ENCODE data around the gene TRDN.

The TRDN gene, protein sequence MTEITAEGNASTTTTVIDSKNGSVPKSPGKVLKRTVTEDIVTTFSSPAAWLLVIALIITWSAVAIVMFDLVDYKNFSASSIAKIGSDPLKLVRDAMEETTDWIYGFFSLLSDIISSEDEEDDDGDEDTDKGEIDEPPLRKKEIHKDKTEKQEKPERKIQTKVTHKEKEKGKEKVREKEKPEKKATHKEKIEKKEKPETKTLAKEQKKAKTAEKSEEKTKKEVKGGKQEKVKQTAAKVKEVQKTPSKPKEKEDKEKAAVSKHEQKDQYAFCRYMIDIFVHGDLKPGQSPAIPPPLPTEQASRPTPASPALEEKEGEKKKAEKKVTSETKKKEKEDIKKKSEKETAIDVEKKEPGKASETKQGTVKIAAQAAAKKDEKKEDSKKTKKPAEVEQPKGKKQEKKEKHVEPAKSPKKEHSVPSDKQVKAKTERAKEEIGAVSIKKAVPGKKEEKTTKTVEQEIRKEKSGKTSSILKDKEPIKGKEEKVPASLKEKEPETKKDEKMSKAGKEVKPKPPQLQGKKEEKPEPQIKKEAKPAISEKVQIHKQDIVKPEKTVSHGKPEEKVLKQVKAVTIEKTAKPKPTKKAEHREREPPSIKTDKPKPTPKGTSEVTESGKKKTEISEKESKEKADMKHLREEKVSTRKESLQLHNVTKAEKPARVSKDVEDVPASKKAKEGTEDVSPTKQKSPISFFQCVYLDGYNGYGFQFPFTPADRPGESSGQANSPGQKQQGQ

DNA sequence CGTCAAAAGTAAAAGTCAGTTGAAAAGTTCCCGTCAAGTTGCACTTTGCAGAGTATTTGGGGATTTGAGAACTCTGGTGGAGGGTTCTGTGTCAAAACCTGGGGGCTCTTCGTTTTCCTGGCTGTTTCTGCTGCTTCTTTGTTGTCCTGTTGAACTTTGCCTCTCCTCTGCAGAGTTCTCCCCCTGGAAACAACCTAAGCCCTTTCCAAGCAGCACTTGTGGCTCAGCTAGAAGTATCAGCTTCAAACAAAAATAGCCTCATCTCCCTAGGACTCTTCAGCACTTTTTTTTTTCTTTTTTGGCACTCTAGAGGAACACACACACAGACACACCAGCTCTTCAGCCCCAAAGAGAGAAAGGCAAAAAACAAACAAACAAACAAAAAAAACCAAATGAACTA lies at the start of gene TRDN:
TRDN (minus strand) TSS at position 169 of the 400 bp plus-strand sequence. CDS start 175 bp downstream, outside the sequence.
- DNase-seq (ENCODE audit: low read depth in 2 of 2, low spot score in 1 of 2) = no peak

DNA sequence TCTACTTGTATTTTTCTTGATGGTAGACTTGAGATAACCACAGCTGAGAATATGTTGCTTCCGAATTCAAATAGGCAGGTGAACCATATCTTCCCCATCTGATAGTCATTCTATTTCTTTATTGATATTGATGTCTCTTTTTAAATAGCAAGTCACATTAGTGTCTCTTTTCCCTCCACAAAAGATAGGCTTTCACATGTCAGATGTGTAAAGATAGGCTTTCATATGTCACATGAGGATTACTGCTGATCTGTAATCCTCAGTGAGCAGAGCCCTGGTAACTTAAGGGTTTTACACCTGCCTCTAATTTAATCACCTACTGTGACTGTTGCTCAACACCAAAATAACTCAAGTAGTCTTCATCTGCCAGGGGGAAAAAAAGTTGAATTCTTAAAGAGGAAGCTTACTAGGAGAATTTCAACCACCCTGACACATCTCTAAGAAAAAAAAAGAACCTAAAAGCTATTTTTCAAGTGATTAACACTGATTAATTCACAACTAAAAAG lies 45.3 kb upstream of the TRDN start:
- DNase-seq (ENCODE audit: low read depth in 2 of 2, low spot score in 1 of 2) = no peak

DNA sequence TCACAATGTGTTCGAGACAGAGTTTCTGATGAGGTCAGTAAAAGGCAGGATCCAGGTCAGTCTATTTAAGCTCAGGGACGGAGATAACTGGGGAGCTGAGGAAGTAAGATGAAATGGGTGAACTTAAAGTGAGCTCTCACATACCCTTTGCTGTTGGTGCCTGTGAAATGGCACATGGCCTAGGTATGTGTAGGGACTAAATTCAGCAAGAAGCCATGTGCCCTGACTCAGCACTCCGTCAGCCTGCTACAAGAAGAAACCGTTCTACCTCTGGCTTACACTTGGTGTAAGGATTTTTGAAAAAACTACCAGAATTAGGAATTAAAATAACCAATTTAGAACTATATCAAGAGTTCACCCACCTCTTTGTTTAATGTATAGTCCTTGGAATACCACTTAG lies 41.1 kb upstream of the TRDN start:
- DNase-seq (ENCODE audit: low read depth in 2 of 2, low spot score in 1 of 2) = no peak

DNA sequence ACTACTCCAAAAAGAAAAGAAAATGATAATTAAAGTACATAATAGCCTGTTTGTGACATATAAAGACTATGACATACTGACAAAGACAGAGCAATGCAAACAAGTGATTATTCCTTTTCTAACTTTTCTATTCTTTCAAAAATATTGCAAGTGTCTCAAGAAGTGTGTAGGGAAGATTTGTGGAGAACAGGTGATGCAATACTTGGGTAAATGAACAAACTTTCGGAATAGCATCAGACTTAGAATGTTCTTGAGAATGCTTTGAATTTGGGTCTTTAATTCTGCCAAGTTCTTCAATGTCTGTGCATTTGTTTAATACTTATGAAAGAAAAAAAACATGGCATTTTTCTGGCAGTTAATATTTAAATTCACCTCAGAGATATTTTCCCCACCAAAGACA lies 40.0 kb upstream of the TRDN start:
- no peak for DNase-seq (ENCODE audit: low read depth in 2 of 2, low spot score in 1 of 2)

DNA sequence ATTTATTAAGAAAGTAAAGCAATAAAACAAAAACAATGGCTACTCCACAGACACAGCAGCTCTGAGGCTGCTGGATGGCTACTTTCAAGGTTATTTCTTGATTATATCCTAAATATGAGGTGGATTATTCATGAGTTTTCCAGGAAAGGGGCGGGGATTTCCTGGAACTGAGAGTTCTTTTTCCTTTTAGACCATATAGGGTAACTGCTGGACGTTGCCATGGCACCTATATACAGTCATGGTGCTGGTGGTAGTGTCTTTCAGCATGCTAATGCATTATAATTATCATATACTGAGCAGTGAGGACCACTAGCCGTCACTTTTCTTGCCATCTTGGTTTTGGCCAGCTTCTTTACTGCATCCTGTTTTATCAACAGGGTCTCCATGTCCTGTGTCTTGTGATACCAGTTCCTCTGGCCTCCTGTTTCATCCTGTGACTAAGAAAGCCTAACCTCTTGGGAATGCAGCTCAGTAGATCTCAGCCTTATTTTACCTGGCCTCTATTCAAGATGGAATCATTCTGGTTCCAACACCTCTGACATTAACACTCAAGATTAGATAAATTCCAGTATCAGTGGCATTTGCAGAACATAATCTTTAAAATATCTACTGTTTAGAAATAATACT lies 32.3 kb upstream of the TRDN start:
- DNase-seq (ENCODE audit: low read depth in 2 of 2, low spot score in 1 of 2) = no peak

DNA sequence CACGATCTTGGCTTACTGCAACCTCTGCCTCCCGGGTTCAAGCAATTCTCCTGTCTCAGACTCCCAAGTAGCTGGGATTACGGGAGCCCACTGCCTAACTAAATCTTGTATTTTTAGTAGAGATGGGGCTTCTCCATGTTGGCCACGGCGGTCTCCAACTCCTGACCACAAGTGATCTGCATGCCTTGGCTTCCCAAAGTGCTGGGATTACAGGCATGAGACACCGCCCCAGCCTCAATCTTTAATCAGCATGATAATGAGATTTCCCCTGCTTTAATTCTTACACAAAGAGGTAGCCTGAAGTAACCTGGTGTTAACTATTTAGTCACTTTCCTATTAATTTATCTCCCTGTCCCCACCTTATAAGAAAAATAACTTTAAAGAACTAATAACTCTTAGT lies 31.3 kb upstream of the TRDN start:
- no peak for DNase-seq (ENCODE audit: low read depth in 2 of 2, low spot score in 1 of 2)

DNA sequence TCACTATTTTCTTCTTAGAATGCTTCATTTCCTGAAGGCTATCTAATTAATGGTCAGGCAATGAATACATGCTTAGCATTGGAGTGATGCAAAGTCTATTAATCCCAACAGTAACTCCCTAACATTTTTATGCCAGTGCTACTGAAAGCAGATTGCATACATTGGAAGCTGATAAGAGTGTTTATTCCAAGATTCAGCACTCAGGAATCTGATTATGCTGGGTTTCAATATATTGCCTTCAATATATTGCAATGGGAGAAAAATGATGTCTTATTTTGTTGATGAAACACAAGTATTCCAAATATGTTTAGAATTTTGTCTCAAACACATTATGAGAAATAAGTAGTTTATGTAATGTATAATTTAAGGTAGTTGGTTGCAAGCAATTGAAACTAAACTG lies 26.7 kb upstream of the TRDN start:
- DNase-seq (ENCODE audit: low read depth in 2 of 2, low spot score in 1 of 2) = no peak

DNA sequence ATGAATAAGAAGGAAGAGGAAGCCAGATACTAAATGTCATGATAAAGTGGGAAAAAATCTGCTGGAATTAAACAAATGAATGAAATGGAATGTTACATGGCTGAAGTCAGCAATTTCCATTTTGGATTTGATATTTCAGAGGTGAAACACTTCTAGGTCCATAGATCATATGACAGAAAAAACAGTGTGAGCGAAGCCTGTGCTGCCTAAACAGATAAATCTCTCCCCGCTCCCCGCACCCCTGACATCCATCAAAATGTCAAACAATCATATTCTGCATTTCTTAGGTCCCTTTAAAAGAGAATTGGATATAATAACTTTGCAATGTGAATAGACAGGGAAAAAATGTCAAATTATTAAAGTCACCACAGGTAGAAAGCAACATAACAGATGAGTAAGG lies 26.0 kb upstream of the TRDN start:
- no peak for DNase-seq (ENCODE audit: low read depth in 2 of 2, low spot score in 1 of 2)

DNA sequence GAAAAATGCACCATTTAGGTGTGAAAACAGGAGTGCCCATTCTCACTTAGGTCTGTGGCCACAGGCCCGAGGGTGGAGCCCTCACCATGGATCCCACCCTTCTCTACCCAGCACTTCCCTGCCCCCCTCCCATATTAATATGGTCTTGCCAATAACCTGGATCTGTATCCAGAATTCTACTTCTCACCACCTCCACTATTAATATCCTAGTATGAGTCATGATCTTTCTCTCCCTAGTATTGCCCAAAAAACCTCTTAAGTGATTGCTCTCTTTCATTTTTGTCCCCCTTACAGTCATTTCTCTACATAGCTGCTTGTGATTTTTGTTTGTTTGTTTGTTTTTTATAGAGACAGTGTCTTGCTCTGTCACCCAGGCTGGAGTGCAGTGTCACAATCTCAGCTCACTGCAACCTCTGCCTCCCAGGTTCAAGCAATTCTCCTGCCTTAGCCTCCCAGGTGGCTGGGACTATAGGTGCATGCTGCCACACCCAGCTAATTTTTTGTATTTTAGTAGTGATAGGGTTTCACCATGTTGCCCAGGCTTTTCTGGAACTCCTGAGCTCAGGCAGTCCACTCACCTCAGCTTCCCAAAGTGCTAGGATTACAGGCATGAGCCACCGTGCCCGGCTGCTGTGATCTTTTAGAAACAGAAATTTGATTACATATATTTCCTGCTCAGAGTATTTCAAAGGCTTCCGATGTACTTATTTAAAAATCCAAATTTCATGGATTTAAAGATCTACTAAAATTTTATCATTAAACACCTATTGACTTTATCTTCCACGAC lies 24.5 kb upstream of the TRDN start:
- DNase-seq (ENCODE audit: low read depth in 2 of 2, low spot score in 1 of 2) = no peak

DNA sequence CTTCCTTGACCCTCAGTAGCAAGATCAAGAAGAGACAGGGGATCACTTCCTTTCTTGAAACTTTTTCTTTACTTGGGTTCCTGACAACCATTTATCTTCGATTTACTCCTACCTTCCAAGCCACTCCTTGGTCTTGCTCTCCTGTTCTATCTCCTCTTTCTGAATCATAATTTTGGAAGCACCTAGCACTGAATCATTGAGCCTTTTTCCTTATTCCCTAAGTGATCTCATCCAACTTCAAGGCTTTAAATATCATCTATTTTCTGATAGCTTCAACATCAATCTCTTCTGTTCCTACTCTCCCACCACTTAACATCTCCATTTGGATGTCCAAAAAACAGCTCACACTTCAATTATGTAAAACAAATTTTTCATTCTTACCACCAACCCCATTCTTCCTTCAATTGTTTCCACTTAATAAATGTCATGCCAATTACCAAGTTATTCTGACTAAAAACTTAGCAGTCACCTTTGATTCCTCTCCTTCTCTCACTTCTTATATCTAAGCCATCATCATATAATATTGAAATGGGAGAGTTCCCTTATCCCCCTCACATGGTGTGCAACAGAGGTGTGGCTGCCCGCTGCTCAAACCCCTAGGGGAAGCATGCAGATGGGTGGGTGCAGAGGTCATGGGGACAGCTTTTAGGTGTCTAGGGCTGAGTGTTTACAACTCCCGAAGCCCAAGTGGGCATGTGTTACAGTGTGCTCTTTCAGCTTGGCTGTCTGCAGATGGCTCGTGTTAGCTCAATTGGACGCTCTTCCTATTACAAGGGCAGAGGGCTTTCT lies 23.4 kb upstream of the TRDN start:
- no peak for DNase-seq (ENCODE audit: low read depth in 2 of 2, low spot score in 1 of 2)

DNA sequence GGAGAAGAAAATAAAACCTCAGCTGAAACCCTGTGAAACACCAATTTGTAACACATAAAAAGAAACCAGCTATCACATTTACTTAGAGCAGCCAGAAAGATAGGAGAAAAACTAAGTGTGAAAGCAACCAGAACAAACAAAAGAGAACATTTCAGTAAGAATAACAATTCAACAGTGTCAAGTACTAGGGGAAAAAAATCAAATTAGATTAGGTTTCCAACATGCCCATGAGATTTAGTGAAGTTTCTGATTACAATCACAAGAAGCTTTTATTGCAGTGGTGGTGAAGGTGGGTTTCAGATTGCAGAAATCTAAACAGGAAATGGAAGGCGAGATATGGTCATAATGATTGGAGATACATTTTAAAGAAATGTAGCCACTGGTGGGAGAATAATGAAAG lies 22.1 kb upstream of the TRDN start:
- DNase-seq (ENCODE audit: low read depth in 2 of 2, low spot score in 1 of 2) = no peak

DNA sequence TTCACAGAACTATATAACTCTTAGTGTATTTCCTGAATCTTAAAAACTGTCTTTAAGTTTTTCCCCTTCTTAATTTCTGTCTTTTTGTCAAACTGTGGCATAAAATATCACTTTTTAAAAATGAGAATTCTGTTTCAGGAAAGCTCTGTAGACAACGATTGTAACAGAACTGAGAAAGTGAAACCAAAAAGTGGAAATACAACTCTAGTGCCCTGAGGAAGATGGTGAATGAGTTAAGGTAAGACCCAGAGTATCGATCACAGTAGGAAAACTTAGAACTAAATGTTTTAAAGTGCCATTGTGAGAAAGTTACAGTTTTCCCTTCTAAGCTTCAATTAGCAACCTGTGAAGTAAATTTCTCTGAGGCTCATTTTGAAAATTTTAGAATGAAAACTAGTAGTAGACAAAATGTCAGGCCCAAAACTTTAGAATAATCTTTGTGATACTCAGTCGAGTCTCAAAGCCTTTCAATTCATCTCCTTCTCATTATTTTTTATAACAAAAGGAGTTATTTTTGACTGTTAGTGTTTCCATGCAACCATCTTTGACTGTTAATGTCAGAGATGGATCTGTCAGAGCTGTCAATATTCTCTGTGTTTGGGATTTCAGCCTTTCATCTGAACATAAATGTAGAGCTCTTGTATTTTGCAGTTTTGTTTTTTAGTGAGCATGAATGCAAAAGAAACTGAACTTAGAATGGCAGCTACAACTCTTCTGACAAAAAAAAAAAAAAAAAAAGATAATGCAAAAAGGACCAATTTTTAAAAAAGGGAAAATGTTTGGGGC lies 19.0 kb upstream of the TRDN start:
- no peak for DNase-seq (ENCODE audit: low read depth in 2 of 2, low spot score in 1 of 2)

DNA sequence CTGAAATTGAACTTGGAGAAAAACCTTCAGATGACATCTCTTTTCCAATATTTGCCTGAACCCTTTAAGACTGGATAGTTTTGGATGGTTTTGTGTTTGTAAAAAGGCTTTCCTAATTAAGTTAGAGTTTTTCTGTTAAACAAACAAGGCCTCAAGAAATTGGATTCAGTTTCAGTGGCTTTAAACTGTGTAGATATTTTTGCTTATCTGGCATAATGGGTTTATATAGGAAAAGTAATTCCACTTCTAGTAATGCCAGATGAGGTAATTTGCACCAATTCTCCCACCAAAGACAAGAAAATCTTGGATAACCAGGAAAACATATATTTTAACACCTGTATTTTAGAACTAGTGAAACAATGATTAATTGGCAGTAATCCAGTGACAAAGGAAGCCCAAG lies 12.0 kb upstream of the TRDN start:
- DNase-seq (ENCODE audit: low read depth in 2 of 2, low spot score in 1 of 2) = no peak

DNA sequence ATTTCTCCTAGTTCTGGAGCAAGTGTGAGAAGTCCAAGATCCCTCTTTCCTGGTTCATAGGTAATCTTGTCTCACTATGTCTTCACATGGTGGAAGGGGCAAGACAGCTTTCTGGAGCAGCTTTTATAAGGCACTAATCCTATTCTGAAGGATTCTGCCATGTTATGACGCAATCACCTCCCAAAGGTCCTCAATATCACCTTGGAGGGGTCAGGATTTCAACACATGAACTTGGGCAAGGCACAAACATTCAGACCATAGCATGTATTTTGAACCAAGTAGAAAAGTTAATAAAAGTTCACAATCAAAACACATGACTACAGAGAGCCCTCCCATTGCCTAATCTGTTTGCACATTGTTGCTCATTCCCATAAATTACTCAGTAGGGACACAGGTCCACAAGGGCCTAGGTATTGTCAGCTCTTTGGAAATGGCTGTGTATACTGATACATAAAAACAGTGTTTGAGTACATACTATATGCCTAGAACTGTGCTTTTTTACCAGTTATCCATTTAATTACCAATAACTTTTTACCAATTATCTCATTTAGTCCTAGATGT lies 11.3 kb upstream of the TRDN start:
- no peak for DNase-seq (ENCODE audit: low read depth in 2 of 2, low spot score in 1 of 2)

DNA sequence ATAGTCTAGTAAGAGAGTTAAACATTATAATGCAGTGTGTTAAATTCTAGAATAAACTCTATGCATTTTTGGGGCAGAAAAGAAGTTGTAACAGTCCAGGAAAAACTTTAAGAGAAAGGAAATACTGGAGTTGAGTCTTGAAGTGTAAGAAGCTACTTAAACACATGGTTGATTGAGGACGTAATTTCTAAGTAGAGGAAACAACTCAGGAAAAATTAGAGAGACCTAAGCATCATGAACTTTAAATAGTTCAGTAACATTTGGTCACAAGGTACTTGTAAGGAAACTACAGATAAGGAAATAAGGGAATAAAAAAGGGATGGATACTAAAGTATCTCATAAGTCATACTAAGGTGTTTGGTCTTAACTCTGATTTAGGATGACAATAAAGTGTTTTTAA lies 4.7 kb upstream of the TRDN start:
- no peak for DNase-seq (ENCODE audit: low read depth in 2 of 2, low spot score in 1 of 2)

DNA sequence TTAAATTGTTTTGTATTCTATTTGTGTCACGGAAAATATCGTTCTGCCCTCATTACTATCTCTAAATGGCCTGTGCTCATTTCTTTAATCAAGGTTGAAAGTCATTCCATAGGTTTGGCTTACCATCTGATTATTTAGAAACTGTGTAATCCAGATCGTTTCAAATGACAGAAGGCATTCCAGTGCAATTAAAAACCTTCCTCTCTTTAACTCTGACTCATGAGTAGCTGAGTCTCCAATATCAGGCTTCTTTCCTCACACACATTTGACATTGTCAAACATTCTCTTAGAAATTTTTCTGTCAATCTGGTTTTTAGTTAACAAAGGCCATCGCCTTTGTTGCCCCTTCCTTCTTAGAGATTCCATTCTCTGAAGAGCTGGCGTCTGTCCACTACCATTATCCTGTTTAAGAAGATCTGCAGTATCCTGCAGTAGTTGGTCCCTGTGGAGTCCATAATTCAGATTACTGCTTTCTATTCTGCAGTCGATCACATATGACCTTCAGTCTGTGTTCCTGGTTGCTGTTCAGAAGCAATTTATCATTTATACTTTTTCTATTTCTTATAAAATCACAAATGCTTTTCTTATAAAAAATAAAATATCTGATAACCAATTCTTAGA lies 3.9 kb upstream of the TRDN start:
- DNase-seq (ENCODE audit: low read depth in 2 of 2, low spot score in 1 of 2) = no peak

DNA sequence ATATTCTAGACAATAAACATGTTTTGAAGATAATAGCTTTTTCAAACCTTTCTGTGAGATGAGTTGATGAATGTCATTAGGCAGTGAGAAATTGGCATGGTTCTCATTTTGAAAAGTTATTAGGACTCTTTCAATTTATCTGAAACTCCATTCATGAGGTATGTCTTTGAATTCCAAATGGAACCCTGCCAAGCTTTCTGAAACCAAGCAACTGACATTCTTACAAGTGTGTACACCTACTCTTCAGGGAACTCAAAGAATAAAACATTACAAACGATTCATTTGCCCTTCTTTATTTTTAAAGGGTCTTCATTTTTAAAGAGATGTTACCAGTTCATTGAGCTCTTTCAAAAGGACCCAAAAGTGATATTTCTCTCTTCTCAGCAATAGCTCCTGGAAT lies 2.1 kb upstream of the TRDN start:
- DNase-seq (ENCODE audit: low read depth in 2 of 2, low spot score in 1 of 2) = no peak

DNA sequence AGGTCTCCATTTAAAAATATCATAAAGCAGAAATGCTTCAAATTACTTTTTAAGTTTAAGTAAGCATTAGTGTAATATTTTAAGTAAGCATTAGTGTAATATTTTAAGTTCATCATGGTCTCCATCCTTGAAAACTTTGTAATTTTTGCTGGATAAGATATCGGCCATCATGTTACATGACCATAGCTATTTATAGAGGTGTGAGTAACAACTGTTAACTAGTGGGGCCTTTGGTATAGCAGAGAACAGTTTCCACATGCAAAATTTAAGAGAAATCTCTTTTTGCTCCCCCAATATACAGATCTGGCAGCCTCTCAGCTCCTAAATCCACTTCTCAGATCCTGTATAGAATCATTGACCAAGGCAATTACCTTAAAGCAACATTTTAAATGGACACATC lies 468 bp downstream of the TRDN start:
- no peak for DNase-seq (ENCODE audit: low read depth in 2 of 2, low spot score in 1 of 2)

DNA sequence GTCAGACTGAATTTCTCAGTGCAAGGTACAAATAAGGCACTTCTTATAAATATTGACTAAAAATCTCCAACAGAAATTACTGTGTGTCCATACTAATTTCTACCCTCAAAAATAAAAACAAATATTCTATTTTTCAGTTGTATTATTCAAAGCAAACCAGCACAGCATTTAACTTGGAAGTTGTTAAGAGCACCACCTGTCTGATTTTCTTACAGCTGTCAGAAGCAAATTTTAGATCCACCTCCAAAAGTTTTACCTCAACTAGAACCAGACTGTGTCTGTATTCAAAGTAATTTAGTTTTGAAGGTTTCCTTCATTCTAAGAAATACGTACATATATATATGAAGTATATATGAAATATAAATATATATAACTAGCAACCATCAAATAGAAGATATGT lies 1.2 kb downstream of the TRDN start:
- DNase-seq (ENCODE audit: low read depth in 2 of 2, low spot score in 1 of 2) = no peak

All from stimulated activated CD8-positive, alpha-beta memory T cell treated with anti-CD3 and anti-CD28 coated beads, Interleukin-4, amount 100 ng/mL, for 1 hour (primary cell).